Stimulated activated CD4-positive, alpha-beta T cell treated with anti-CD3 and anti-CD28 coated beads, Interleukin-15, amount 100 ng/mL, for 48 hours (primary cell): ENCODE results near the gene UBL3.

ENCODE experiments used
- DNase-seq, 2 donors: peaks; one replicate each; pipeline ENCODE4 v3.0.0-alpha.2; 2020; ENCODE audit warnings: low read depth in 2 of 2

The UBL3 gene

GRCh38 chr13:29758531-29759114, 91.8 kb downstream of the UBL3 start:
- peak; percentile 49 to 51 for DNase-seq

- DNase-seq, result no peak
These were observed 93.9 kb downstream of the UBL3 start for GRCh38 chr13:29756506-29756905.

GRCh38 chr13:29754473-29754806, 96.0 kb downstream of the UBL3 start:
- DNase-seq, result peak in 1 of 2 donors; percentile 15

- no peak for DNase-seq
These were observed 96.6 kb downstream of the UBL3 start for GRCh38 chr13:29753618-29754472.

- no peak for DNase-seq
These were observed 98.2 kb downstream of the UBL3 start for GRCh38 chr13:29752175-29752574.

GRCh38 chr13:29750183-29750530, 100.3 kb downstream of the UBL3 start:
- DNase-seq, result no peak

- no peak for DNase-seq
These were observed 100.8 kb downstream of the UBL3 start for GRCh38 chr13:29749401-29750182.

- no peak for DNase-seq
These were observed 102.3 kb downstream of the UBL3 start for GRCh38 chr13:29748097-29748496.

GRCh38 chr13:29746148-29746677, 104.2 kb downstream of the UBL3 start:
- no peak for DNase-seq

- DNase-seq, result no peak
These were observed 104.7 kb downstream of the UBL3 start for GRCh38 chr13:29745704-29746103.

GRCh38 chr13:29743201-29743786, 107.1 kb downstream of the UBL3 start:
- DNase-seq, result no peak

GRCh38 chr13:29740961-29741360, 109.5 kb downstream of the UBL3 start:
- no peak for DNase-seq

GRCh38 chr13:29737061-29737460, 113.4 kb downstream of the UBL3 start:
- no peak for DNase-seq

GRCh38 chr13:29733147-29733611, 117.2 kb downstream of the UBL3 start:
- DNase-seq, result no peak

- DNase-seq, result no peak
These were observed 120.2 kb downstream of the UBL3 start for GRCh38 chr13:29730253-29730652.

GRCh38 chr13:29722415-29722814, 128.0 kb downstream of the UBL3 start:
- no peak for DNase-seq

- no peak for DNase-seq
These were observed 128.7 kb downstream of the UBL3 start for GRCh38 chr13:29721766-29722165.

GRCh38 chr13:29718694-29719093, 131.7 kb downstream of the UBL3 start:
- no peak for DNase-seq

- DNase-seq, result no peak
These were observed 133.9 kb downstream of the UBL3 start for GRCh38 chr13:29716493-29716892.
